Mesothelial cell of epicardium (in vitro differentiated cells): ENCODE measurements around the gene PLXNA2. TPM values are rescaled to one million over a fixed set of nuclear protein-coding genes. Genes with fewer than 3 reads are reported as not detected.

Experiments
- DNase-seq, 2 experiments: peaks; one replicate each; pipeline ENCODE4 v3.0.0; 2021; ENCODE audit warnings: low spot score in 2 of 2; ENCODE audit not compliant: unreplicated experiment in 2 of 2
- H3K27ac Mint-ChIP-seq: 2 replicates; pipeline ENCODE4 v1.8.0; 2021; ENCODE audit warnings: mixed read lengths
- H3K27me3 Mint-ChIP-seq: 2 replicates; pipeline ENCODE4 v1.8.0; 2021; ENCODE audit warnings: low read depth, mixed read lengths
- H3K36me3 Mint-ChIP-seq: 2 replicates; pipeline ENCODE4 v1.8.0; 2021; ENCODE audit warnings: mixed read lengths
- H3K4me1 Mint-ChIP-seq: 2 replicates; pipeline ENCODE4 v1.8.0; 2021; ENCODE audit warnings: mixed read lengths
- H3K4me3 Mint-ChIP-seq: 2 replicates; pipeline ENCODE4 v1.8.0; 2021; ENCODE audit warnings: mild to moderate bottlenecking, moderate library complexity, mixed read lengths
- H3K9me3 Mint-ChIP-seq: 2 replicates; pipeline ENCODE4 v1.8.0; 2021; ENCODE audit warnings: mixed read lengths
- CTCF ChIP-seq: fragments of 200-600 bp; sonication (generic); IDR thresholded peaks from one replicate; pipeline ENCODE4 v1.5.0; 2021; ENCODE audit warnings: antibody characterized with exemption; ENCODE audit not compliant: unreplicated experiment
- total RNA-seq: library from RNA; stranded (reverse); gene quantifications from 3 replicates; pipeline ENCODE4 v1.2.1, GENCODE V29; 2021

The PLXNA2 gene
- total RNA-seq, 1 donor from 2014 or later, result 14.7 TPM

GRCh38 chr1:208219659-208220282 lies 24.4 kb downstream of the PLXNA2 start:
- Mint-ChIP-seq H3K4me3 (no peak overlapping the region), H3K27ac (peak overlapping the region; percentile 89), H3K27me3 (no peaks in the 10 kb centered on the region), H3K9me3 (no peaks in the 10 kb centered on the region), H3K36me3 (peaks cover 10% of the 10 kb centered on the region), H3K4me1 (peaks cover 32% of the 10 kb centered on the region)
- no peak for DNase-seq
- no peak for TF ChIP-seq CTCF

- Mint-ChIP-seq H3K27me3 (no peaks in the 10 kb centered on the region), H3K36me3 (peaks cover 10% of the 10 kb centered on the region), H3K27ac (peak overlapping the region; percentile 89), H3K4me3 (no peak overlapping the region), H3K9me3 (no peaks in the 10 kb centered on the region), H3K4me1 (peaks cover 34% of the 10 kb centered on the region)
- DNase-seq, result no peak
- TF ChIP-seq CTCF, result no peak
Observed at GRCh38 chr1:208219098-208219658, 25.0 kb downstream of the PLXNA2 start.

GRCh38 chr1:208218237-208219097 lies 25.7 kb downstream of the PLXNA2 start:
- peaks cover 10% of the 10 kb centered on the region for H3K36me3 Mint-ChIP-seq
- TF ChIP-seq CTCF, result no peak
- peaks cover 39% of the 10 kb centered on the region for H3K4me1 Mint-ChIP-seq
- no peak overlapping the region for H3K4me3 Mint-ChIP-seq
- DNase-seq, result no peak
- peak overlapping the region; percentile 58 for H3K27ac Mint-ChIP-seq
- H3K9me3 Mint-ChIP-seq, result no peaks in the 10 kb centered on the region
- H3K27me3 Mint-ChIP-seq, result no peaks in the 10 kb centered on the region

- H3K4me3 Mint-ChIP-seq, result no peak overlapping the region
- H3K4me1 Mint-ChIP-seq, result peaks cover 42% of the 10 kb centered on the region
- no peaks in the 10 kb centered on the region for H3K27me3 Mint-ChIP-seq
- H3K9me3 Mint-ChIP-seq, result no peaks in the 10 kb centered on the region
- no peak for DNase-seq
- TF ChIP-seq CTCF, result no peak
- H3K27ac Mint-ChIP-seq, result no peak overlapping the region
- H3K36me3 Mint-ChIP-seq, result peaks cover 10% of the 10 kb centered on the region
Observed at GRCh38 chr1:208217781-208218180, 26.4 kb downstream of the PLXNA2 start.

GRCh38 chr1:208216806-208217205 lies 27.4 kb downstream of the PLXNA2 start:
- Mint-ChIP-seq H3K4me1 (peaks cover 42% of the 10 kb centered on the region), H3K9me3 (no peaks in the 10 kb centered on the region), H3K27ac (no peak overlapping the region), H3K4me3 (no peak overlapping the region), H3K36me3 (peaks cover 11% of the 10 kb centered on the region), H3K27me3 (no peaks in the 10 kb centered on the region)
- no peak for DNase-seq
- no peak for TF ChIP-seq CTCF
